Measurements from ENCODE around the gene PTGIS.

The PTGIS gene

DNA sequence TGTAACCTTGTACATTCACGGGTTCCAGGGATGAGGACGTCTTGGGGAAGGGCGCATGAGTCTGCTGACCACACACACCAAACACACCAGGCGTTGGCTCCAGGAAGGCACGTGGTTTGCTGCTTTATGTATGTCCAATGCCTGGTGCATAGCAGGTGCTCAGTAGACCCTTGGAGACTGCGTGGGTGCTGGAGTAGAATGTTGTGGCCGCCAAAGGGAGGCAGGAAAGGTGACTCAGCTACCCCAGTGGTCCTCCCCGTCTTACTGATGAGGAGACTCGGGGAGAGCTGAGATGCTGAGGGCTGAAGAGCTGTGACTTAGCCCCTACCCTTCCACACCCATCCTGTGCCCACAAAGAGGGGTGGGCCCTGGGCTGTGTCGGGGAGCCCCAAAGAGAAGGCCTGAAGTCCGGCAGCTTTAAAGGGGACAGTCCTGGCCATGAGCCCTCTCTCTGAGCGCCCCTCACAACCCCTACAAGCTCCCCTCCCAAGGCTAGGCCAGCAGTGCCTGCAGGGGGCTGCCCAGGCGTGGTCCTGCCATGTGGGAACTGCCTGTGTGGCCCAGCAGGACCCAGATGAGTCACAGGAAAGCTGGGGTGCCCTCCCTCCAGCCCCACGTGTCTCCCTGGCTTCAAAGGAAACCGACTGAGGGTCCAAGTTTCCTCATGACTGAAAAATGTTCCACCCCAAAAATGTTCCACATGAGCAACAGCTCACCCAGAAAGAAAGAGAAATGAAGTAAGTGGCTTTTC is 28.0 kb upstream of the PTGIS start:
- DNase-seq (ENCODE audit: low read depth, low spot score) = peak; percentile 27

DNA sequence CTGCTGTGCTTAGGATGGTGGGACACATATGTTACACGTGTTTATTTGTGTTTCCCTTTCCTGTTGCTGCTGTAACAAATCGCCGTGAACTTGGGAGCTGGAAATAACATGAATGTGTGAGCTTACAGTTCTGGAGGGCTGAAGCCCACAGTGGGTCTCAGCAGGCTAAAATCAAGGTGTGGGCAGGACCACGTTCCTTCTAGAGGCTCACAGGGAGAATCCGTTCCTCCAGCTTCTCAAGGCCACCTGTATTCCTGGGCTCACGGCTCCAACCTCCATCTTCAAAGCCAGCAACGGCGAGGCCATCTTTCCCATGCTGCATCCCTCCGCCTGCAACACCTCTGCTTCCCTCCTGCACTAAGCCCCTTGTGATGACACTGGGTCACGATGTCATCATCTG is 27.4 kb upstream of the PTGIS start:
- DNase-seq (ENCODE audit: low read depth, low spot score) = no peak

DNA sequence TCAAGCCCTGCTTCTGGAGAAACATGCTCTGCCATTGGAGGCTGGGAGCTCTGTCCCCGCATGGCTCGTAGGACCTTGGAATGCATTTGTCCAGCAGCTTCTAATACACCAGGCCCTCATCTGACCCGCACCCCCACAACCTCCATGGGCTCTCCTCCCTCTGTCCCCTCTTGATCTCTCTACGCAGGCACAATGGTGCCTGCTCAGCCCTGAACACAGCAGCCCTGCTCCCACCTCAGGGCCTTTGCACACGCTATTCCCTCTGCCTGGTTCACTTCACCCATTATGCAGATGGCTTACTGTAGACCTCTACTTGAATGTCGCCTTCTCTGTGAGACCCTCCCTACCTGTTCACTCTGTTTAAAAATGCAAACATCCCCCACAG is 27.0 kb upstream of the PTGIS start:
- no peak for DNase-seq (ENCODE audit: low read depth, low spot score)

DNA sequence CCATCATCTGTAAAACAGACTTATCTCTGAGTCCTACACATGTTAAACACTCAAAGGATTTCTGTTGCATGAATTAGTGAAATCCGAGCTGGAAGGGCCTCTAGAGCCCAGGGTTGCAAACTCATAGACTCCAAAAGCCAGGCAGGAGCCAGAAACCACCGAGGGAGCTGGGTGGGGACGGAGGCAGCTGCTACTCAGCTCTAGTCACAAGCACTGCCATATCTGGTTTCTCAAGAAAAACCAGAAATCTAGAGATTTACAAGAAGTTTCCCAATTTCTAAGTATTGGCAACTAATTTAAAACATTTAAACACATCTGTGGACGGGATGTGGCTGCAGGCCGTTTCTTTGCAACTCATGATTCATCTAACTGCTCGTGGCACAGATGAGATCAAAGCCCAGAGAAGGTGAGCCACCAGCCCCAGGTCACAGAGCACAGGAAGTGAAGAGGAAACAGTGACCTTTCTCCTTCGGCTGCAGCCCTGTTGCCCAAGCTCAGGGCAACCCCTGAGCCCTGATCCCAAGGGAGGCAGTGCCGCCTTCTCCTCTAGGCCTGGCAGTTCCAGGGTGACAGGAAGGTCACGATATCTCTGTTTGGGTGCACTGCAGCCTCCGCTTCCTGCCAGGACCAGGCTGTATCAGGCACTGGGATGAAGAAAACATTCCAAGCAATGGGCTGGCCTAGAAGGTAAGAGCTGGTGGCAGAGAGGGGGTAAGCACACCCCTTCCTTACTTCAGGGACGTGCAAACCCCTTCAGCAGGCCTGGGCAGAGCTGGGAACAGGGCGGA is 26.4 kb upstream of the PTGIS start:
- DNase-seq (ENCODE audit: low read depth, low spot score) = peak; percentile 41

DNA sequence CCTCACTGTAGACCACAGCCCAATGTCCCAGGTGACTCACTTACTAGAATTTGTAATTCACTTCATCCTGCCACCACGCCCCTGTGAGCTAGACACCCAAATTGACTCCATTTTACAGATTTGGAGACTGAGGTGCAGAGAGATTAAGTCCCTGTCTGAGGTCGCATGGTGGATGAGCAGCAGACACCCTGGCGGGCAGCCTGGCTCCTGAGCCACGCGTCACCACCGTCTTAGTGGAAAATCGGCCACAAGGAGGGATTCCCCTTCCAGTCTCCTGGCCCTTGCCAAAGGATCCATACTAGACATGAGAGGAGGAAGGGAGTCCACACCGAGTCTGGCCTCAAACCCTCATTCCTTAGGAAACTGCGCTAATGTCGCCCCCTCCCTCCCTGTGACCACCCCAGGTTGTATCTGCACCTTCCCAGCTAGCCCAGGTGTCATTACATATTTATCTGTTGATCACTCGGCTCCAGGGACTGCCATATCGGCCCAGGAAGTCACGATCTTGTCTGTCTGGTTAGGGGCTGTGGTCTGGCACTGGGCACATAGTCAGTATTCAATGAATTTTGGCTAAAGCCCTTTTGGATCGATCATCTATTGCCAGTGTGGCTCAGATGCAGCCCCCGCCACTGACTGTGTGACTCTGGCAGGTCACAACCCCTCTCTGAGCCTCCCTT is 25.7 kb upstream of the PTGIS start:
- DNase-seq (ENCODE audit: low read depth, low spot score) = no peak

DNA sequence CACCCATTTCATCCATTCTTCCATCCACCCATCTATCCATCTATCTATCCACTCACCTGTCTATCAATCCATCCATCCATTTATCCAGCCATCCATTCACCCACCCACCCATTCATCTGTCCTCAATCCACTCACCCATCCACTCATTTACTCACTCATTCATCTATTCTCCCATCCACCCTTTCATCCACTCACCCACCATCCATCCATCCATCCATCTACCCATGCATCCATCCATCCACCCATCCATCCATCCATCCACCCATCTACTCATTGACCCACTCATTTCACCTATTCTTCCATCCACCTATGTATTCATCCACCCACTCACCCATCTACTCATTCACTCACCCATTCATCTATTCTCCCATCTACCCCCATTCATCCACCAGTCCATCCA is 24.2 kb upstream of the PTGIS start:
- no peak for DNase-seq (ENCODE audit: low read depth, low spot score)

DNA sequence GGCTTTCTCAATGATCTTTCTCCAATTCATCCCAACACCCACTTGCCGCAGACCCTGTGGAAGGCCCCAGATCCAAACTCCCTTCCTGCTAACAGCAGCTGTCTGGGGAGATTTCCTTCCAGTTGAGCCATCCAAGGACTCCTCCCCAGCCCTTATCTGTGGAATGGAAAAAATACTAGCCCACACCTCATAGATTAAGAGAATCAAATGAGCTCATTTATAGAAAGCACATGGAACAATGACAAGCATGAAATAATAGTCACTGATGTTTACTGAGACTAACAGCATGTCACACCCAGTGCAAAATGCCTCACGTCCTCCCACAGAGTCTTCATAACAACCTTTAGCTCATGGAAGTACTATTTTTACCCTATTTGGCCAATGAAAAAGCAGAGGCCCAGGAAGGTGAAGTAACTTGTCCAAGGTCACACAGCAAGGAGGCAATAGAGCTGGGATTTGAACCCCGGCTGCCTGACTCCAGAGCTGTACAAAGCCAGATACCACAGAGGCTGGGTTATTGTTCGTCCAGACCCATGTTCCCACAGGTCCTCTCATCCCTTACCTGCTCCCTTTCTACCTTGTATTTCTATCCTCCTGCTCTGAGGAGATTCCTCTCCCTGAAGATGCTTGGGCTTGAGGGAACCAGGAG is 23.4 kb upstream of the PTGIS start:
- DNase-seq (ENCODE audit: low read depth, low spot score) = no peak

DNA sequence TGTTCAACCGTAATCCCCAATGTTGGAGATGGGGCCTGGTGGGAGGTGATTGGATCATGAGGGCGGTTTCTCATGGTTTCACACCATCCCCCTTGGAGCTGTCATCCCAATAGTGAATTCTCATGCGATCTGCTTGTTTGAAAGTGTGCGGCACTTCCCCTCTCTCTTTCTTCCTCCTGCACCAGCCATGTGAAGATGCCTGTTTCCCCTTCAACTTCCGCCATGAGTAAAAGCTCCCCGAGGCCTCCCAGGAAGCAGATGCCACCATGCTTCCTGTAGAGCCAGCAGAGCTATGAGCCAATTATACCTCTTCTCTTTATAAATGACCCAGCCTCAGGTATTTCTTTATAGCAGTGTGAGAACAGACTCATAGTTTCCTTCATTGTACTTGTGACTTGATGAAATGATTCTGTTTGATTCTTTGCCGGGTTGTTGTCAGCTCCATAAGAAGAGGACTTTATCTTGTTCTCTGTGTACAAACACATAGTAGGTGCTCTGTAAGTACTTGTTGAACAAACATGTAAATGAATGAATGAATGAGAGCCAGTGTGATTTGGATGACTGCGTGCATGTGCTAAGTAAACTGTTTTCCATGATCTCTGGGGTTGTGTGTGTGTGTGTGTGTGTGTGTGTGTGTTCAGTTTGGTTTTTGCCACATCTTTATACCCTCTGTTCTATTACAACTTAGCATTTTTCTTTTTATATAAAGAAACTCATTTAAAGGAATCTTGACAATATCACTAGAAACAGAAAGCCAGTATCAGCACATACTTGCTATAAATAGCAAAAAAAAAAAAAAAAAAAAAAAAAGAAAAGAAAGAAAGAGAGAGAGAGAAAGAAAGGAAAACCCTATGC is 22.5 kb upstream of the PTGIS start:
- no peak for DNase-seq (ENCODE audit: low read depth, low spot score)

DNA sequence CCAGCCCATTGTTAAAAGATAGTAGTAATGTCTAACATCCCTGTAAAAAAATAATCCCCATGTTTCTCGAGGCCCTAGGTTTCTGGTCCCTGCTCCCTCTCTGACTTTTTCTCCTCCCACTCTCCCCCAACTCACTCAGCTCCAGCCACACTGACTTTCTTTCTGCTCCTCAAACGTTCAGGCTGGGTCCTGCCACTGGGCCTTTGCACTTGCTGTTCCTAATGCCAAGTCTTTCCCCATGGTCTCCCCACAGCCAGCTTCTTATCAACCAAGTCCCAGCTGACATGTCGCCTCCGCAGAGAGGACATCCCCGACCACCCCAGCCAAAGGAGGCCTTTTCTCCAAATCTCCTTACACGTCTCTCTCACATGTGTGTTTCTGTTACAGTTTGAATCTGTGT is 21.8 kb upstream of the PTGIS start:
- DNase-seq (ENCODE audit: low read depth, low spot score) = no peak

DNA sequence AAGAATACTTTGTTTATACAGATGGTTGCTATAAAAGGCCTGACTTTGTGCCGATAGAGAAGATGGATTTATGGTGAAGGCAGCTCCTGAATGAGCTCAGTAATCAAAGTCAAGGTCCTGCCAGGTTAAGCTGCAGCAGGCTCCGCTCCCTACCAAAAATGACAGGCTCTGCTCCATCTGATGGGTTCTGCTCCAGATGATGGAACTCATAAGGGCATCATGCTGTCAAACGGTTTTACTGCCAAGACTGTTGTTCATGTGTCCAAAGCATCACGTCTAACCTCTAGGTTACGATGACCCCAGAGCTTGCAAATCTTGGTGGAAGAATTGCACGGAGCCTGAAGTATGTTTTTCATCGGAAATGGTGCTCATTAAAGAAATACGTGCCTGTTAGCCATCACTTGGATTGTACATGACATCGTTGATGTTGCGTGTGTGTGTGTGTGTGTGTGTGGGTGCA is 19.2 kb upstream of the PTGIS start:
- no peak for DNase-seq (ENCODE audit: low read depth, low spot score)

DNA sequence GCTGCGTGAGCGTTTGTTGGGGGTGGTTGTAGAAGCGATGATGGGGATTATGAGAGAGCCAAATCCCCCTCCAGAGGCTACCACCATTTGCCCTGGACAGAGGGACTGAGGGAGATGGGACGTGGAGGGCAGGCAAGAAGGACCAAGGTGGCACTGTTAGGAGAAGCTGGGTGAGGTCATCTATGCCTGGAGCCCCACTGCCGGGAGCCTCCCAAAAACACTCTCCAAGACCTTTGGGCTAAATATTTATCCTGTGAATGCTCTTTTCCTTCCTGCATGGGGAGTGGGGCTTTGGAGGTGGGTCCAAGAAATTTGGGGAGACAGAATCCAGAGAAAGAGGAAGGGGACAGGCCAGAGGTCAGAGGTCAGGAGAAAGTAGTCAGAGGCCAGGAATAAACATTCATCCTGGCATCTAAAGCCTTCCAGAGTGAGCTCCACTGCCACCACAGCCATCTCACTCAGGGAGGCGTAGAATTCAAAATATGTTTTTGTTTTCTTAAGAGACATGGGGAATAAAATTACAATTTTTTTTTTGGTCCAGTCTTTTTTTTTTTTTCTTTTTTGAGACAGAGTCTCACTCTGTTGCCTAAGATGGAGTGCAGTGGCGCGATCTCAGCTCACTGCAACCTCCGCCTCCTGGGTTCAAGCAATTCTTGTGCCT is 17.8 kb upstream of the PTGIS start:
- DNase-seq (ENCODE audit: low read depth, low spot score) = no peak

DNA sequence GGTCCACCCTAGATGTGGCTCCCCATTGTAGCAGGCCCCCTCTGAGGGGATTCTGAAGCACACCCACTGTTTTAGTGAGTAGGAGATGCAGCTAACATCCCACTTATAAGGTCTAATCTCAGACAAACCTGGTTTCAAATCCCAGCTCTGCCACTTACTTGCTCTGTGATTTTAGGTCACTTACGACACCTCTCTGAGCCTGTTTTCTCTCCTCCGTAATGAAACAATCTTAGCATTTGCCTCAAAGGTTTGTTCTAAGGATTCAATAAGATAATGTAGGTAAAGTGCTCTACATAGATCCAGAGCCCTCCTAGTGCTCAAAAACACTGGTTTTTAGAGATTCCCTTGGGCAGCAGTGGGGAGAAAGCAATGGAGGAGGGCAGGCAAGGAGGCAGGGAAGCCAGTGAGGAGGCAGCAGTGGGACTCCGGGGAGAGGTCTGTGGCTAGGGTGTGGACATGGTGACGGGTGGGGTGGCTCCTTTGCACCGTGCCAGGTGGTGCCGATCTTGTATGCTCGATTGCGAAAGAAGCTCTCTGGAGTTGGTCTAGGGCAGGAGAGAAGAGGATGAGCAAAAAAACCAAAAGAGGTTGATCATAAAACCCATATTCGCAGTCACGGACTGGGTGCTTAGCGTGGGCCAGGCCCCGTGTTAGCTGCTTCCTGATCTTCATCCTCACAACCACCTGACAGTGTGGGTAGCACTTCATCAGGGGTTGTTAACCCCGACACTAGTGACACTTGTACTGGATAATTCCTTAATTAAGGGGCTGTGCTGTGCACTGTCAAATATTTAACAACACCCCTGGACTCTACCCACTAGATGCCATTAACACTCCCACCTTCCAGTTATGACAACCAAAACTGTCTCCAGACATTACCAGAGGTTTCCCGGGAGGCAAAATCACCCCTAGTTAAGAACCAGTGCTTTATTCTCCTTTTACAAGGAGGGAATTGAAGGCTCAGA is 16.8 kb upstream of the PTGIS start:
- DNase-seq (ENCODE audit: low read depth, low spot score) = no peak

DNA sequence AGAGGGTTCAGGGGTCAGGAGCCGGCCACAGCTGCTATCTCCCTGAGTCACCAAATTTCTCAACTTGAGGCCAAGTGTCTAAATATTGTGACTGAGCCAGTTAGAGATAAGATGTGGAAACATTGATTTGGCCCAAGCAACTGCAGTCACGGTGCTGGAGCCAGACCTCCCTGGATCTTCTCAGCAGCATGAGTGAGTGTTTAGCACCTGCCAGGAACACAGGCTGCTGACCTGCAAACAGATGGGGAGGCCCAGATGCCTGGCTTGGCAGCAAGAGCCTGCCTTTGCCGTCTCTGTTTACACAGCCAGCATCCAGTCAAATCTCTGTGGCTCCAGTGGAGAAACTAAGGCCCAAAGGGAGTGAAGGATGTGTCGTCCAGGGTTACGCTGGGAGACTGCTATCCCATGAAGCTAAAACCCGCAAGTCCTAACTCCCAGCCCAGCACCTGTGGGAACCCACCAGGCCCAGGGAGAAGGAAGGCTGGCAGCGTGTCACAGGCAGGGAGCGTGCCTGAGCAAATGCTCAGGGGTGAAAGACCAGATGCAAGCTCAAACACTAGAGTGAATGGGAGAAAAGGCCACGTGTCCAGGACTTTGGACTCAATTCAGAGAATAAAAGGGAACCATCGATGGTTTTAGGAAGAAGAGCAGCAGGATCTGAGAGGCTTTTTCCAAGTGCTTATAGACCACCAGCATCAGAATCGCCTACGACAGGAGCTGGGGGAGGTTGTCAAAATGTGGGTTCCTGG is 15.9 kb upstream of the PTGIS start:
- no peak for DNase-seq (ENCODE audit: low read depth, low spot score)

DNA sequence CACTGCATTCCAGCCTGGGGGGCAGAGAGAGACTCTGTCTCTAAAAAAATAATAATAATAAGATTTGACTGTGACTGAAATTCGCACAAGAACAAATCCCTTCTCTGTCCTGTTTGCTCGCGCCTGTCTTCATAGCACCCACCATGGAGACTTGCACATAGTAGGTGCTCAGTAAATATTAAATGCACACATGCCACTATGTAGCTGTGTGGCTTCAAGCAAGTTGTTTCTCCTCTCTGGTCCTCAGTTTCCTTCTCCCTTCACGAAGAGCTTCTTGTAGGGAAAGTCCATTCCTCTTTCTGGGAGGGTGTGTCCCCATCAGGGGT is 15.4 kb upstream of the PTGIS start:
- no peak for DNase-seq (ENCODE audit: low read depth, low spot score)

DNA sequence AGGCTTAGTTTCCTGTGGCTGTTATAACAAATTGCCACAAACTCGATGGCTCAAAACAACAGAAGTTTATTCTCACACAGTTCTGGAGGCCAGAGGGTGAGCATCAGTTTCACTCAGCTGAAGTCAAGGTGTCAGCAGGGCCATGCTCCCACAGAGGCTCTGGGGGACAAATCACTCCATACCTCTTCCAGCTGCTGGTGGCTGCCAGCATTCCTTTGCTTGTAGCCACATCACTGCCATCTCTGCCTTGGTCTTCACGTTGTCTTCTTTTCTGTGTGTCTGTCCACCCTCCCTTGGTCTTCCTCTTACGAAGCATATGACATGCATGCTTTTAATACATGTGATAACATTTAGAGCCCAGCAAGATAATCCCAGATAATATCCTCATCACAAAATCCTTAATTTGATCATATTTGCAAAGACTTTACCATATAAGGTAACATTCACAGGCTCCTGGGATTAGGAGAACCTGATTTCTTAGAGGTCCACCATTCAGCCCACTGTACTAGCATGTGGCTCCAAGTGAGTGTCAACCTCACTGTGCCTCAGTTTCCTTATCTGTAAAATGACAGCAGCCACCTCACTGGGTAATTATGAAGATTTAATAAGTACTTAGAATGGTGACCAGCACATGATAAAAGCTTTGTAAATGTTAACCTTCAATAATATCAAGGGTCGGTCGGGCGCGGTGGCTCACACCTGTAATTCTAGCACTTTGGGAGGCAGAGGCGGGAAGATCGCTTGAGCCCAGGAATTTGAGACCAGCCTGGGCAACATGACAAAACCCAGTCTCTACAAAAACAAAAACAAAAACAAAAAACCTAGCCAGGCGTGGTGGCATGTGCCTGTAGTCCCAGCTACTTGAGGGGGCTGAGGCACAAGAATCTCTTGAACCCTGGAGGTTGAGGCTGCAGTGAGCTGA is 14.7 kb upstream of the PTGIS start:
- no peak for DNase-seq (ENCODE audit: low read depth, low spot score)

DNA sequence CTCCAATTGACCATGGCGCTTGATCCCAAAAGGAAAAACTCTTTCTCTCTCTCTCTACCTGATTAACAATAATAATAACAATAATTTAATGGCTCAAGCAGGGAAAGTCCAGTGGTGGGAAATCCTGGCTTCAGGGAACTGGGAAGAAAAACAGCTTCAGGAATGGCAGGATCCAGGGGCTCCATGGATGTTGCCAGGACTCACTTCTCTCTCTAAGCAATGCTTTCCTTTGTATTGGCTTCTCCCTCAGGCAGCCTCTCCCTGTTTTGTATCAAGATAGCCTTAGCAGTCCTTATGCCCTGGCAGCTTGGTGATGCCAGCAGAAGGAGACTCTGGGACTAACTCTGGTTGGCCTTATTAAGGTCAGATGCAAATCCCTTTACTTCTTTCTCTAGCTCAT is 13.5 kb upstream of the PTGIS start:
- no peak for DNase-seq (ENCODE audit: low read depth, low spot score)

DNA sequence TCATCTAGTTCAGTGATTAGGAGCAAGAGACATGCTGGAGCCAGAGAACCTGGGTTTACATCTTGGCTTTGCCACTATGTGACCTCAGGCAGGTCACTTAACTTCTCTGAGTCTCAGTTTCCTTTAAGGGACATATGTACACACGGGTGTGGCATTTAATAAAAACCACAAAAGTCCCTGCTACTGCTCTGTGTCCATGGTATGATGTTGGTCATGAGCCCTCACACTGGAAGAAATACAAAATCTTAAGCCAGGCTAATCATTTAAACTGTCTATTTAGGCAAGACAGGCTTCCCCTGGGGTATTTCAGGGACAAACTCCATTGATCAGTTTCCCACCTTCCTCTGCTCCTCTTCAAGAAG is 12.9 kb upstream of the PTGIS start:
- DNase-seq (ENCODE audit: low read depth, low spot score) = no peak

Measured in activated CD4-positive, CD25-positive, alpha-beta regulatory T cell treated with anti-CD3 and anti-CD28 coated beads, Interleukin-2, amount 50 U/mL, for 16 hours (primary cell).